ENCODE results near the gene DHX9. TPM values are rescaled to one million over a fixed set of nuclear protein-coding genes. Genes with fewer than 3 reads are reported as not detected.

The DHX9 gene
- total RNA-seq, 4 donors from 2014 or later, result 103 to 172 (median 144) TPM

GRCh38 chr1:182795563-182796228, 43.5 kb upstream of the DHX9 start:
- Histone ChIP-seq H3K4me1 (no peaks in the 10 kb centered on the region), H3K27me3 (no peaks in the 10 kb centered on the region), H3K4me3 (replicated peaks in 1 of 3) (no peak overlapping the region), H3K9me3 (no peaks in the 10 kb centered on the region), H3K36me3 (no peaks in the 10 kb centered on the region), H3K27ac (no peak overlapping the region)
- DNase-seq, result no peak
- intact Hi-C loops (cut with DNase I), result no loop called here
- TF ChIP-seq CTCF (IDR thresholded peaks at IDR 0.05) (no peak), POLR2A (IDR thresholded peaks at IDR 0.05) (no peak)
- 82 to 83% methylated on average over 8 of the region's 8 CpGs for WGBS, 2 donors

GRCh38 chr1:182802006-182802803, 36.9 kb upstream of the DHX9 start:
- H3K4me3 ChIP-seq (replicated peaks in 1 of 3), result no peak overlapping the region
- 93 to 97% methylated on average over 4 of the region's 4 CpGs for WGBS, 2 donors
- H3K27me3 ChIP-seq, result no peaks in the 10 kb centered on the region
- TF ChIP-seq CTCF (IDR thresholded peaks at IDR 0.05) (no peak), POLR2A (IDR thresholded peaks at IDR 0.05) (no peak)
- no peak overlapping the region for H3K27ac ChIP-seq
- no peaks in the 10 kb centered on the region for H3K4me1 ChIP-seq
- H3K36me3 ChIP-seq, result no peaks in the 10 kb centered on the region
- DNase-seq, result no peak
- intact Hi-C loops (cut with DNase I), result no loop called here
- no peaks in the 10 kb centered on the region for H3K9me3 ChIP-seq

GRCh38 chr1:182803846-182804245, 35.3 kb upstream of the DHX9 start:
- Histone ChIP-seq H3K4me1 (no peaks in the 10 kb centered on the region), H3K27me3 (no peaks in the 10 kb centered on the region), H3K36me3 (no peaks in the 10 kb centered on the region), H3K27ac (no peak overlapping the region), H3K4me3 (replicated peaks in 1 of 3) (no peak overlapping the region), H3K9me3 (no peaks in the 10 kb centered on the region)
- WGBS, 2 donors, result 89 to 90% methylated on average over 1 of the region's 1 CpG
- no peak for DNase-seq
- intact Hi-C loops (cut with DNase I), result no loop called here
- no peak for TF ChIP-seq CTCF (IDR thresholded peaks at IDR 0.05)
- no peak for TF ChIP-seq POLR2A (IDR thresholded peaks at IDR 0.05)

- 62 to 64% methylated on average over 10 to 11 of the region's 11 CpGs for WGBS, 2 donors
- TF ChIP-seq POLR2A (IDR thresholded peaks at IDR 0.05) (no peak), CTCF (IDR thresholded peaks at IDR 0.05) (no peak)
- Histone ChIP-seq H3K9me3 (no peaks in the 10 kb centered on the region), H3K4me1 (no peaks in the 10 kb centered on the region), H3K4me3 (replicated peaks in 1 of 3) (no peak overlapping the region), H3K36me3 (no peaks in the 10 kb centered on the region), H3K27me3 (no peaks in the 10 kb centered on the region), H3K27ac (no peak overlapping the region)
- intact Hi-C loops (cut with DNase I), result no loop called here
- no peak for DNase-seq
These were observed 33.0 kb upstream of the DHX9 start for GRCh38 chr1:182806015-182806678.

GRCh38 chr1:182807907-182808306, 31.2 kb upstream of the DHX9 start:
- Histone ChIP-seq H3K36me3 (no peaks in the 10 kb centered on the region), H3K27me3 (no peaks in the 10 kb centered on the region), H3K27ac (no peak overlapping the region), H3K9me3 (no peaks in the 10 kb centered on the region), H3K4me1 (no peaks in the 10 kb centered on the region), H3K4me3 (replicated peaks in 1 of 3) (no peak overlapping the region)
- no peak for TF ChIP-seq CTCF (IDR thresholded peaks at IDR 0.05)
- TF ChIP-seq POLR2A (IDR thresholded peaks at IDR 0.05), result no peak
- DNase-seq, result no peak
- WGBS, 2 donors, result 93 to 96% methylated on average over 3 of the region's 3 CpGs
- intact Hi-C loops (cut with DNase I), result no loop called here

Data from thyroid gland (tissue), 4 donors.